SK-N-SH (cell line): ENCODE data around the gene HIBADH. TPM values are rescaled to one million over a fixed set of nuclear protein-coding genes. Genes with fewer than 3 reads are reported as not detected.
"Not testable (repeated sequence)": the region's sequence is repeated elsewhere in the genome, so short reads cannot be mapped to it uniquely, and the experiment has no call there.

ENCODE experiments used
- CTCF ChIA-PET: fragments of 300-600, 350-600 bp; formaldehyde crosslinking; extraction: SDS; loops from one replicate; lab custom pipeline; 2021; lab: Yijun Ruan, JAX
- POLR2A ChIA-PET: fragments of 350-600 bp; sonication (Branson Sonifier 250); formaldehyde crosslinking; extraction: SDS; loops from one replicate; lab custom pipeline; 2020; ENCODE audit warnings: antibody characterized with exemption, inconsistent platforms; lab: Yijun Ruan, JAX
- DNase-seq: peaks from one replicate; pipeline ENCODE4 v3.0.0; 2012
- H2AFZ ChIP-seq: fragments of 200-600 bp; sonication (generic); 2 replicates; pipeline ENCODE4 v1.8.1; 2016; ENCODE audit warnings: antibody characterized with exemption, mild to moderate bottlenecking, low read depth
- H3F3A ChIP-seq: fragments of 200-600 bp; sonication (generic); replicated peaks from 2 replicates; pipeline ENCODE3; 2016; ENCODE audit warnings: antibody characterized with exemption, mild to moderate bottlenecking; ENCODE audit not compliant: insufficient read depth
- H3K27ac ChIP-seq, 2 experiments: fragments of 200-500 bp in 1 of 2; fragments of 200-600 bp in 1 of 2; sonication (Bioruptor generic) in 1 of 2; sonication (generic), shearing (Covaris generic) in 1 of 2; 2 replicates each; pipeline versions ENCODE4 v1.5.1 to v1.6.1; 2014 to 2016; ENCODE audit warnings: low read depth in 2 of 2, inconsistent platforms in 1 of 2, low read length in 1 of 2, mild to moderate bottlenecking in 1 of 2, mixed read lengths in 1 of 2
- H3K27me3 ChIP-seq: fragments of 200-600 bp; sonication (generic), shearing (Covaris generic); 2 replicates; pipeline ENCODE4 v1.6.1; 2016; ENCODE audit warnings: mixed run types; ENCODE audit not compliant: insufficient read depth
- H3K36me3 ChIP-seq, 2 experiments: fragments of 200-500 bp in 1 of 2; fragments of 200-600 bp in 1 of 2; sonication (Bioruptor generic) in 1 of 2; sonication (generic) in 1 of 2; replicated peaks in 1 of 2; 2 replicates each; pipeline versions ENCODE3 to v1.5.1; 2014 to 2016; ENCODE audit warnings: low read length in 1 of 2, mild to moderate bottlenecking in 1 of 2; ENCODE audit not compliant: insufficient read depth in 2 of 2, control insufficient read depth in 1 of 2
- H3K4me1 ChIP-seq, 2 experiments: fragments of 200-500 bp in 1 of 2; fragments of 200-600 bp in 1 of 2; sonication (Bioruptor generic) in 1 of 2; sonication (generic), shearing (Covaris generic) in 1 of 2; 2 replicates each; pipeline versions ENCODE4 v1.5.1 to v1.6.1; 2014 to 2016; ENCODE audit warnings: low read depth in 1 of 2, low read length in 1 of 2, mixed run types in 1 of 2; ENCODE audit not compliant: insufficient read depth in 2 of 2, control insufficient read depth in 1 of 2
- H3K4me2 ChIP-seq: fragments of 200-600 bp; sonication (generic), shearing (Covaris generic); 2 replicates; pipeline ENCODE4 v1.6.1; 2017; ENCODE audit warnings: mixed run types
- H3K4me3 ChIP-seq, 2 experiments: fragments of 200-500 bp in 1 of 2; fragments of 200-600 bp in 1 of 2; sonication (Bioruptor generic) in 1 of 2; sonication (generic), shearing (Covaris generic) in 1 of 2; 2 replicates each; pipeline versions ENCODE4 v1.5.1 to v1.8.1; 2014 to 2016; ENCODE audit warnings: low read depth in 2 of 2, inconsistent platforms in 1 of 2, low read length in 1 of 2, mild to moderate bottlenecking in 1 of 2, mixed read lengths in 1 of 2, moderate library complexity in 1 of 2
- H3K79me2 ChIP-seq: fragments of 200-600 bp; sonication (generic); 2 replicates; pipeline ENCODE4 v1.8.1; 2017; ENCODE audit warnings: mild to moderate bottlenecking; ENCODE audit not compliant: insufficient read depth
- H3K9ac ChIP-seq: fragments of 200-600 bp; sonication (generic); 2 replicates; pipeline ENCODE4 v1.6.1; 2017; ENCODE audit warnings: mixed run types
- H3K9me2 ChIP-seq: fragments of 200-600 bp; sonication (generic); 2 replicates; pipeline ENCODE4 v1.6.1; 2017; ENCODE audit warnings: mixed run types
- H3K9me3 ChIP-seq: fragments of 200-600 bp; sonication (generic); 2 replicates; pipeline ENCODE4 v1.6.1; 2017; ENCODE audit warnings: mixed run types, mild to moderate bottlenecking, moderate library complexity
- H4K20me1 ChIP-seq: fragments of 200-600 bp; sonication (generic); 2 replicates; pipeline ENCODE4 v1.6.1; 2017; ENCODE audit warnings: mild to moderate bottlenecking, mixed run types; ENCODE audit not compliant: insufficient read depth
- EZH2phosphoT487 ChIP-seq: fragments of 200-600 bp; sonication (generic); IDR thresholded peaks from 2 replicates; pipeline ENCODE4 v1.6.1; 2017; ENCODE audit warnings: low read depth, mixed run types, mild to moderate bottlenecking, antibody characterized with exemption, moderate library complexity, borderline replicate concordance
- FOSL2 ChIP-seq: IDR thresholded peaks from 2 replicates; pipeline ENCODE4 v1.4.0; 2012; ENCODE audit warnings: low read depth, mild to moderate bottlenecking, moderate library complexity, borderline replicate concordance
- FOXJ3 ChIP-seq: sonication (generic); formaldehyde crosslinking; IDR thresholded peaks from 2 replicates; pipeline ENCODE4 v1.5.1; 2020; ENCODE audit warnings: mild to moderate bottlenecking, missing genetic modification reagents
- JUND ChIP-seq: IDR thresholded peaks from 2 replicates; pipeline ENCODE4 v1.4.0; 2012
- MEF2A ChIP-seq: IDR thresholded peaks from 2 replicates; pipeline ENCODE4 v1.4.0; 2012; ENCODE audit warnings: low read depth, borderline replicate concordance
- TCF12 ChIP-seq: IDR thresholded peaks from 2 replicates; pipeline ENCODE4 v1.4.0; 2012
- WGBS: methylation state at CpG from one replicate; pipeline ENCODE4 v1.1.6; 2017; ENCODE audit warnings: low lambda C conversion rate; 5-methylcytosine and 5-hydroxymethylcytosine counted together
- polyA plus RNA-seq, 3 experiments: library from polyadenylated mRNA; depleted of rRNA; stranded (reverse); fragments of >200 nt; gene quantifications; 2 replicates each; pipeline ENCODE4 v1.2.3, GENCODE V29; 2012
- TF ChIP-seq, protein P1 (sequence below): IDR thresholded peaks from 2 replicates; pipeline ENCODE4 v1.6.1; 2012; ENCODE audit warnings: mild to moderate bottlenecking, low read depth, low read length, moderate library complexity
- TF ChIP-seq, protein P2 (sequence below): IDR thresholded peaks from 2 replicates; pipeline ENCODE4; 2012

HIBADH gene
- polyA plus RNA-seq, 1 of the 3 experiments (the other 2 are of a cell fraction), result 71.8 TPM

- POLR2A ChIA-PET, result no interaction called here
- CTCF ChIA-PET, result interaction anchor here (0.9 kb wide), 1 partner anchor 8 kb away, joined by 3 read pairs; no protein-coding TSS in a partner anchor
- H3K36me3 ChIP-seq, result no peaks in the 10 kb centered on the region
- H3K9me2 ChIP-seq, result no peaks in the 10 kb centered on the region
- no peak overlapping the region for H3K9ac ChIP-seq
- no peak overlapping the region for H3K4me3 ChIP-seq
- no peaks in the 10 kb centered on the region for H4K20me1 ChIP-seq
- peaks cover 0 to 3% of the 10 kb centered on the region in 2 experiments; a peak in 1 of 4 replicates for H3K4me1 ChIP-seq
- no peak overlapping the region for H2AFZ ChIP-seq
- no peak overlapping the region for H3K27ac ChIP-seq
- no peak for DNase-seq
- TF ChIP-seq FOSL2, result no peak
- H3K4me2 ChIP-seq, result no peak overlapping the region
- no peaks in the 10 kb centered on the region; the same call in 1 of the 2 replicates for H3K79me2 ChIP-seq
- no peaks in the 10 kb centered on the region for H3F3A ChIP-seq
- H3K27me3 ChIP-seq, result no peaks in the 10 kb centered on the region
- no peaks in the 10 kb centered on the region for H3K9me3 ChIP-seq
- WGBS, result 74% methylated on average over 5 of the region's 5 CpGs
Observed at GRCh38 chr7:27514861-27515260, 147.8 kb downstream of the HIBADH start.

GRCh38 chr7:27513885-27514284, 148.8 kb downstream of the HIBADH start:
- H3K79me2 ChIP-seq, result no peaks in the 10 kb centered on the region; the same call in 1 of the 2 replicates
- WGBS, result 55% methylated on average over 1 of the region's 1 CpG
- POLR2A ChIA-PET, result no interaction called here
- H3K4me1 ChIP-seq, result peaks cover 0 to 3% of the 10 kb centered on the region in 2 experiments; a peak in 1 of 4 replicates
- H3K27ac ChIP-seq, result no peak overlapping the region
- H4K20me1 ChIP-seq, result no peaks in the 10 kb centered on the region
- no peak overlapping the region for H3K4me2 ChIP-seq
- H2AFZ ChIP-seq, result no peak overlapping the region
- CTCF ChIA-PET, result interaction anchor here (0.9 kb wide), 1 partner anchor 9 kb away, joined by 3 read pairs; no protein-coding TSS in a partner anchor
- no peak overlapping the region for H3K9ac ChIP-seq
- H3K9me3 ChIP-seq, result no peaks in the 10 kb centered on the region
- no peaks in the 10 kb centered on the region for H3F3A ChIP-seq
- TF ChIP-seq JUND, result no peak
- TF ChIP-seq, protein P1, sequence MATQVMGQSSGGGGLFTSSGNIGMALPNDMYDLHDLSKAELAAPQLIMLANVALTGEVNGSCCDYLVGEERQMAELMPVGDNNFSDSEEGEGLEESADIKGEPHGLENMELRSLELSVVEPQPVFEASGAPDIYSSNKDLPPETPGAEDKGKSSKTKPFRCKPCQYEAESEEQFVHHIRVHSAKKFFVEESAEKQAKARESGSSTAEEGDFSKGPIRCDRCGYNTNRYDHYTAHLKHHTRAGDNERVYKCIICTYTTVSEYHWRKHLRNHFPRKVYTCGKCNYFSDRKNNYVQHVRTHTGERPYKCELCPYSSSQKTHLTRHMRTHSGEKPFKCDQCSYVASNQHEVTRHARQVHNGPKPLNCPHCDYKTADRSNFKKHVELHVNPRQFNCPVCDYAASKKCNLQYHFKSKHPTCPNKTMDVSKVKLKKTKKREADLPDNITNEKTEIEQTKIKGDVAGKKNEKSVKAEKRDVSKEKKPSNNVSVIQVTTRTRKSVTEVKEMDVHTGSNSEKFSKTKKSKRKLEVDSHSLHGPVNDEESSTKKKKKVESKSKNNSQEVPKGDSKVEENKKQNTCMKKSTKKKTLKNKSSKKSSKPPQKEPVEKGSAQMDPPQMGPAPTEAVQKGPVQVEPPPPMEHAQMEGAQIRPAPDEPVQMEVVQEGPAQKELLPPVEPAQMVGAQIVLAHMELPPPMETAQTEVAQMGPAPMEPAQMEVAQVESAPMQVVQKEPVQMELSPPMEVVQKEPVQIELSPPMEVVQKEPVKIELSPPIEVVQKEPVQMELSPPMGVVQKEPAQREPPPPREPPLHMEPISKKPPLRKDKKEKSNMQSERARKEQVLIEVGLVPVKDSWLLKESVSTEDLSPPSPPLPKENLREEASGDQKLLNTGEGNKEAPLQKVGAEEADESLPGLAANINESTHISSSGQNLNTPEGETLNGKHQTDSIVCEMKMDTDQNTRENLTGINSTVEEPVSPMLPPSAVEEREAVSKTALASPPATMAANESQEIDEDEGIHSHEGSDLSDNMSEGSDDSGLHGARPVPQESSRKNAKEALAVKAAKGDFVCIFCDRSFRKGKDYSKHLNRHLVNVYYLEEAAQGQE, result no peak
- no peak for TF ChIP-seq EZH2phosphoT487
- TF ChIP-seq, protein P2, sequence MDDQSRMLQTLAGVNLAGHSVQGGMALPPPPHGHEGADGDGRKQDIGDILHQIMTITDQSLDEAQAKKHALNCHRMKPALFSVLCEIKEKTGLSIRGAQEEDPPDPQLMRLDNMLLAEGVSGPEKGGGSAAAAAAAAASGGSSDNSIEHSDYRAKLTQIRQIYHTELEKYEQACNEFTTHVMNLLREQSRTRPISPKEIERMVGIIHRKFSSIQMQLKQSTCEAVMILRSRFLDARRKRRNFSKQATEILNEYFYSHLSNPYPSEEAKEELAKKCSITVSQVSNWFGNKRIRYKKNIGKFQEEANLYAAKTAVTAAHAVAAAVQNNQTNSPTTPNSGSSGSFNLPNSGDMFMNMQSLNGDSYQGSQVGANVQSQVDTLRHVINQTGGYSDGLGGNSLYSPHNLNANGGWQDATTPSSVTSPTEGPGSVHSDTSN, result no peak
- no peak for TF ChIP-seq FOXJ3 (CRISPR knock-in tag)
- TF ChIP-seq TCF12, result no peak
- TF ChIP-seq MEF2A, result no peak
- no peaks in the 10 kb centered on the region for H3K27me3 ChIP-seq
- no peak overlapping the region for H3K4me3 ChIP-seq
- no peak for DNase-seq
- no peaks in the 10 kb centered on the region for H3K36me3 ChIP-seq
- H3K9me2 ChIP-seq, result no peaks in the 10 kb centered on the region

- H3K27ac ChIP-seq, H3K9me3 ChIP-seq, POLR2A ChIA-PET, H3K4me1 ChIP-seq, H3F3A ChIP-seq, DNase-seq, H3K36me3 ChIP-seq, H2AFZ ChIP-seq, H3K4me2 ChIP-seq, H3K27me3 ChIP-seq, H3K79me2 ChIP-seq, H3K4me3 ChIP-seq, H4K20me1 ChIP-seq, H3K9me2 ChIP-seq, H3K9ac ChIP-seq: not testable (repeated sequence)
- 61% methylated on average over 1 of the region's 1 CpG for WGBS
- CTCF ChIA-PET, result interaction anchor here (1.0 kb wide), 1 partner anchor 550 kb away, joined by 3 read pairs; no protein-coding TSS in a partner anchor
Observed at GRCh38 chr7:27511370-27511769, 151.3 kb downstream of the HIBADH start.
